Measurements from ENCODE around the gene ABCB8.

The ABCB8 gene

DNA sequence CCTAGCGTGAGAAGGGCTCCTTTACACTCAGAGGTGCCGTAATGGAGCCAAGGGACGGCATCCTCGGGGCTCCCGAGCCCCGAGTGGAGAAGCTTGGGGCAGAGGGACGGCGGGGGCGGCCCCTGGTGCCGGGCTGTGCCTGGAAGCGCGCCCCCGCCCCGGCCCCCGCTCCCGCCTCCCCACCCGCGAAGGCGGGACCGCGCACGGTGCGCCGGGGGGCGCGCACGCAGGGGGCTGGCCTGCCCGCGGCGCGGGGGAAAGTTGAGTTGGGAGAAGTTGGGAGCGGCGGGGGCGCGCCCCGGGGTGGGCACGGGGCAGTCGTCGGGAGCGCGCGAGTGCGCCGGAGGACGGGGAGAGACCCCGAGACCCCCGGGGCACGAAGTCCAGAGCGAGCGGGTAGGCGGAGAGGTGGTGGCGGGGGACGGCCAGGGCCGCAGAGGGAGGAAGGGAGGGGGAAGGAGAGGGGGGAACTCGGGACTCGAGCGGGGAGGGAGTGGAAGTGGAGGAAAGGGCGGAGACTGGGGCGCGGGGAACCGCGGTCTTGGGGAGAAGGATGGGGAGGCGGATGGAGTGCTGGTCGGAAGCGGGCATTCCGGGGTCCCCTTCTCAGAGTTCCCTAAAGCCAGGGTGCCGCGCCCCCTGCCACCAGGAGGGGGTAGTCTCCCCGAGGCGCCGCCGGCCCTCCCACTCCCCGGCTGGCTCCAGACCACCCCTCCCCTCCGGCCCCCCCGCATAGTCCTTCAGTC, 31.3 kb downstream of the ABCB8 start, which contains the start of gene SLC4A2:
SLC4A2 (plus strand) TSS at position 223 of the 746 bp plus-strand sequence. CDS start 2,399 bp downstream, outside the sequence.
- DNase-seq: peak; percentile 51 to 80

DNA sequence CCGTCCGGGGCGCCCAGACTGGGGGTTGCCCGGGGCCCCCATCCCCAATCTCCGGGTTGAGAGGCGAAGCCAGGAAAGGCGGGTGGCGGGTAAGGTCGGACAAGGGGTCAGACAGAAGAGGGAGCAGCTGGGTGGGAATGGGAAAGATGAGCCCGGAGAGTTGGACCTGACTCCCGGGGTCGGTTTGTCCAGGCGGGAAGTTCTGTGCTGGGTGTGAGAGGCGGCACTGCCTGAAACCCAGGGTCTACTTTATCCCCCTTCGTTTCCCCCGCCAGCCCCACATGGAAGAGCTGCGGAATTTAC, 31.8 kb downstream of the ABCB8 start:
- DNase-seq: no peak

DNA sequence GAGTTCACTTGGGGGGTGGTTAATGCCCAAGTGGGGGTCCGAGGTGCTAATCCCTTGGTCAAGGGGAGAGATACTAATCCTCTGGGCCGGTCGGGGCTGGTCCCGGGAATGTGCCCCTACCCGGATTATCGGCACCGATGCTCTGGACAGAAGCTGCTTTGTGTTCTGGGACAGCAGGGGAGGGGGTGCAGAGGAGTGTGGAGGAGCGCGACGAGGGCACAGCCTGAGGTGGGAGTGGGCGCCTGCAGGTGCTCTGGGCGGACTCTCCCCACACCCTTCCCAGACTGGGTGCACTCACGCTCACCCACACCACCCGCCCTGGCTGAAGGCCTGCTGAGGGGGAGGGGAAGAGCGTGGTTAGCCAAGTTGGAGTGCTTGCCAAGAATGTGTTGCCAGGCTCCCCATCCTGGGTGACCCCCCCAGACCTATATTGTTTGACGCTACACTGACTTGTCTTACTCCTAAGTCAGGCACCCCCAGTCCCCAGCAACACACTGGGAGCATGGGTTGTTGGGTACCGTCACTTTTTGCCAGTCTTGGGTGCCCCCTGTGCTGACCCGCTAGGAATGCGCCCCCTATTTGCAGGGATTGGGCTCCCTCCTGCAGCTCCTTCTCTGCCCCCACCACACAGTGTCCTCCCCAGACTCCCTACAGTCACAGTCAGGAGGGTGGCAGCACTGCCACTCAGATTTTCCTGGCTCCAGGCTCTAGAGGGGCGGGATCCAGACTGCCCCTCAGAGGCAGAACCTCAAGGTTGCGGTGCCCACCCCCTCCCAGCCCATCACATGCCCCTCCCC, 32.4 kb downstream of the ABCB8 start:
- DNase-seq: no peak

DNA sequence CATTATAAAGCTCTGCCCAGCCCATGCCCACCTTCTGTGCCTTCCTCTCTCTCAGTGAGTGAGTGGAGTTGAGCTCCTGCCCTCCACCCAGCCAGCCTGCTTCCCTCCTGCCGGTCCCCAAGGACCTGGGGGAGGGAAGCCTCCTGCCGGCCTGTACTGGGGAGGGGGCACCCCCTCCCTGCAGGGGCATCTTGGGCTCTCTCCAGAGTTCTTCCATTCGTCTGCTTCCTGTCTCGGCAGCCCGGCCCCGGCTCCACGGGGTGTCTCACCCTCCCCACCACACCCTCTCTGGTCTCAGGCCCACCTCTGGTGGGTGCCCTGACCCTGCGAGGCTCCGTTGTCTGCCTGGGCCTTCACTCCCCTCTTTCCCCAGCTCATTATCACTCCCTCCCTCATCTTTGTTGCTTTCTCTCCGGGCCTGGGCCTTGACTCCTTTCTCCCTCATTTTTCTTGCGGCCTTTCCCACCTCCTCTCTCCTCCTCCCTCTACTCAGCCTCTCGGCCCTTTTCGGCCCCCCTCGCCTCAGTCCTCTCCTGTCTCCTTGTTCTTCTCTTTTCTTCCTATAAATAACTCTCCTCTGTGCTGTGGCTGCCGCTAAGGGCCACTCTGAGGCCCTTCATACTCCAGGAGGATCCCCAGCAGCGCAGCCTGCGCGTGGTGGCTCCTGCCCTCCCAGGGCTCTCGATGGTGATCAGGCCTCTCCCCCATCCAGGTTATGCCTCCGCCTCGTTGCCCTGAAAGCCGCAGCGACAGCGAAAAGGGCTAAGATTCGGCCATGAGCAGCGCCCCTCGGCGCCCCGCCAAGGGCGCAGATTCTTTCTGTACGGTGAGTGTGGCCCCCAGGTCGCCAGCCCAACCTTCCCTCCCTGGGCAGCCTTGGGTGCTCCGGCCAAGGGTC, 33.2 kb downstream of the ABCB8 start:
- DNase-seq: no peak

DNA sequence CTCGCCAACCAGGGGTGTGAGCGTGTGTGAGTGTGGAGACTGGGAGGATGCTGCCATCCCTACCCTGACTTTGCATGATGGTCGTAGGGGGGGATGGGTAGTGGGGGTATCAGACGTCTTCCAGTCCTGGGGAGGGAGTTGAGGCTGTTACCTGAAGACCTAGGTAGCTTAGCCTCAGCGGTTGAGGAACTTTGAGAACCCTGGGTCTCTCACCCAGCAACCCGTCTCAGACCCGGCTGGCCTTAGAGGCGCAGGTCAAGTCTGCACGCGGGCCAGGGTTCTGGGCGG, 33.8 kb downstream of the ABCB8 start:
- no peak for DNase-seq

DNA sequence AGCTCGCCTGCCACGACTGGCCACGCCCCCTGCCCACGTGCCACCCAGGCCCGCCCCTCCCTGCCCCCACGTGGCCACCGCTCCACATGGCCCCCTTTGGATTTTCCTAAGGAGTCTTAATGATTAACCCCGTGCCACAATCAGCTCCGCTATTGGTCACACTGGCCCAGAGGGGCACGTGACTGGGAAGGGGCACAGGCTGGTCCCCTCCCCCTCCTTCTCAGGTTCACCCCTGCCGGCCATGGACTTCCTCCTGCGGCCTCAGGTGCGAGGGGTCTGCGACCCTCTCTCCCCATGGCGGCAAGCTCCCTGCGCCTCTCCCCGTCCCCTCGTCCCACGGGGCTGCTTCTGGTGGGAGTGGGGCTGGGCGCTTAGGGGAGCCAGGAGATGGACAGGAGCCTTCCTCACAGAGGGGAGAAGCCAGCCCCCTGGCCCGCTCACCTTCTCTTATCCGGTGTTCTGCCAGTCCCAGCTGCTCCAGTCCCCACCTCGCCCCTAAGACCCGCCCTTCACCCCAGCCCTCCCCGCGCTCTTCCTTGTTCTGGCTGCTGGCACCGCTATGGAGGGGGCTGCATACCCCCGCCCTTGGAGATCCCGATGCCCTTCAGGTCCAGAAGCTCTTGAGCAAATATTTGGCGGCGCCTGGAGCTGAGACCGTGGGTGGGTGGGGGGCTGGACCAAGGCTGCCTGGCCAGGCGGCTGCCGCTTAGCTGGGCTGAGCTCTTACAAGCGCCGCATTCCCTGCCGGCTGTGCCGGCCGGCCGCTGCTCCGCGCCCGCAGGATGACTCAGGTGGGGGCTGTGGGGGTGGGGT, 34.4 kb downstream of the ABCB8 start:
- no peak for DNase-seq

DNA sequence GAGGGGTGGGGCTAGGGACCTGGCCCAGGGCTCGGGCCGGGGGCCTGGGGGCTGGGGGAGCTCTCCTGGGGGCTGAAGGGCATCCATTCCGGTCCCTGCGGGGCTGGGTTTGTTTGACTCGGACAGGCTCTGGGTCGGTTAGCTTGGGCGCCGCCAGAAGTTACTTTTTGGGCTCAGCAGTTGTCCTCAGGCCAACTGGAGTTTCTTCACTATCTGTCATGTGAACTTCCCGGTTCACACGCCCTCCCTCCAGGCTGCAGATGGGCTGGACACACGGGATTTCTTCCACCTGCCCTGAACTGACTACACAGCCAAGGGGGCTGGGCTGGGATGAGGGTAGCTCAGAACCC, 34.9 kb downstream of the ABCB8 start:
- DNase-seq: no peak

DNA sequence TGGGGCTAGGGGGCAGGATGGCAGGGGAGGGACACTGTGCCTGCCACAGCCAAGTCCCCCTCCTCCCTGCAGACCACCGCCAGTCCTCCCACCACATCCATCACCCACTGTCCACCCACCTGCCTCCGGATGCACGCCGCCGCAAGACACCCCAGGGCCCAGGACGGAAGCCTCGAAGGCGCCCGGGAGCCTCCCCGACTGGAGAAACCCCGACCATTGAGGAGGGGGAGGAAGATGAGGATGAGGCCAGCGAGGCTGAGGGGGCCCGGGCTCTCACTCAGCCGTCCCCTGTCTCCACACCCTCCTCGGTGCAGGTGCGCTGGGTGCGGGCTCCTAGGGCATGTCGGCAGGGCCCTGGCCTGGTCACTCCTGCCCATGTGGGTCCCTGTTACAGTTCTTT, 36.2 kb downstream of the ABCB8 start:
- no peak for DNase-seq

DNA sequence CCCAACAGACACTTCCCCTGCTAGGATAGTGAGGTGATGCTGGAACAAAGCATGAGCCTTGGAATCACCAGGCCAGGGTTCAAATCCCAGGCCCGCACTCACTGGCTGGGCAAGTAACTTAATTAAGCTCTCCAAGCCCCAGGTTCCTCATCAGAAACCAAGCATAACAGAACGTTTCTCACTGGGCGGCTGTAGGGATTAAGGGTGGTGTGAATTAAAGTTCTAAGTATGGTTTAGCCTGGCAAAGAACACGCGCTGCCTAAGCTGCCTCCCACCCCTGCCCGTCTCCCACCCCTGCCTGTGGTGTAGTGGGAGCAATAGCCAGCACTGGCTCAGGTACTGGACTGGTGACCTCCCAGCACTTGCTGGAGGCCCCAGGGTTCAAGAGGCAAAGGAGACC, 36.7 kb downstream of the ABCB8 start:
- no peak for DNase-seq

DNA sequence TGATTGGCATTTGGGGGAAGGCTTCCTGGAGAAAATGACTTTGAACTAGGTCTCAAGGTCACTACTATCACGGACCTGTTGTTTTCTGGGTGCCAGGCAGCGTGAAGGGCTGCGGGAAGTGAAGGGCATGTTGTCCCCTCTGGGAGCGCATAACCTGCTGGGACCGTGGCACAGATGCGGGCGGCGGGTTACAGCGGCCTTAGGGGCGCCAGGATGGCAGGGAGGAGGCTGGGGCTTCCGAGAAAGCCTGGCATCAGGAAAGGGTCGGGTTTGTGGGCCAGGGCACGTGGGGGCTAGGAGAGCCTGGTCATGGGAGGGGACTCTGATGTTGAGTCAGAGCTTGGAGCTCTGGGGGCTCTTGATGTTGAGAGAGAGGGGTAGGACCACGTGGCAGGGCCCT, 37.3 kb downstream of the ABCB8 start:
- no peak for DNase-seq

DNA sequence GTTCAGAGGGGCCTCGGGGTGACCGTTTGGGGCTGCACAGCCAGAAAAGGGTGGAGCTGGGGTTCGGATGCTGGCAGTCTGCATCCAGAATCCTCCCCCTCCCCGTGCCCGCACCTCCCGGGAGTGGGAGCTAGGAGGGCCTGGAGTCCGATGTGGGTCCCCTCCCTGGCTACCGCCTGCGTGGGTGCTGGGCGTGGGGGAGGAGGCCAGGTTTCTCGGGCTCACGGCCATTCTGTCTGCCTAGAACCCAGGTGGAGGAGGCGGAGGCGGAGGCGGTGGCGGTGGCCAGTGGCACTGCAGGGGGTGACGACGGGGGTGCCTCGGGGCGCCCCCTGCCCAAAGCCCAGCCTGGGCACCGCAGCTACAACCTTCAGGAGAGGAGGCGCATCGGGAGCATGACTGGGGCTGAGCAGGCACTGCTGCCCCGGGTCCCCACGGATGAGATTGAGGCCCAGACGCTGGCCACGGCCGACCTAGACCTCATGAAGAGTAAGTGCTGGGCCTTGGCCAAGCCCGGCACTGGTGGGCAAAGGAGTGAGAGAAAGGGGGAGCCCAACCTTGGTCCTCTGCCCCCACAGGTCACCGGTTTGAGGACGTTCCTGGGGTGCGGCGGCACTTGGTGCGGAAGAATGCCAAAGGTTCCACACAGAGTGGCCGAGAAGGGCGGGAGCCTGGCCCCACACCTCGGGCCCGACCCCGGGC, 38.2 kb downstream of the ABCB8 start:
- no peak for DNase-seq

DNA sequence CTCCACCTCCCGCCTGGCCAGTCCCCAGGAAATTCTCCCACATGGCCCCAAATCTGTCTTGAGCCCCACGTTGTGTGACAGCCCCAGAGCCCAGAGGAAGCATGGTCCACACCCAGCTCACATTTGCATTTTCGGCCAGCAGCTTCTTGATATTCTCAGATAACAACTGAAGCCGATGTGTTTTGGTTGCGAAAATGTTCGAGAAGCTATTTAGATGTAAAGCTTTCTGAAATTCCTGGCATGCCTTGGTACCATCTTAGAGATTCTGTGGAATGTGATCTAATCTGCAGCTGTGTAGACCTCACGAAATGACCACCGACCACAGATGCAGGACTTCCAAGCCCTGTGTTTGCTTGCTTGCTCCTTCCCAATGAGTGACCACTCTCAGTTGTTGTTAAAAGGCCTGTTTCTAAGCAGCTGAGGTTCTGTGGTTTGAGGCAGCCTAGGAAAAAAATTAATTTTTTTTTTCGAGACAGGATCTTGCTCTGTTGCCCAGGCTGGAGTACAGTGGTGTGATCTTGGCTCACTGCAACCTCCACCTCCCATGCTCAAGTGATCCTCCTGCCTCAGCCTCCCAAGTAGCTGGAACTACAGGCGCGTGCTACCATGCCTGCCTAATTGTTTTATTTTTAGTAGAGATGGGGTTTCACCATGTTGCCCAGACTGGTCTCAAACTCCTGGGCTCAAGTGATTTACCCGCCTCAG, 40.0 kb downstream of the ABCB8 start:
- DNase-seq: no peak

DNA sequence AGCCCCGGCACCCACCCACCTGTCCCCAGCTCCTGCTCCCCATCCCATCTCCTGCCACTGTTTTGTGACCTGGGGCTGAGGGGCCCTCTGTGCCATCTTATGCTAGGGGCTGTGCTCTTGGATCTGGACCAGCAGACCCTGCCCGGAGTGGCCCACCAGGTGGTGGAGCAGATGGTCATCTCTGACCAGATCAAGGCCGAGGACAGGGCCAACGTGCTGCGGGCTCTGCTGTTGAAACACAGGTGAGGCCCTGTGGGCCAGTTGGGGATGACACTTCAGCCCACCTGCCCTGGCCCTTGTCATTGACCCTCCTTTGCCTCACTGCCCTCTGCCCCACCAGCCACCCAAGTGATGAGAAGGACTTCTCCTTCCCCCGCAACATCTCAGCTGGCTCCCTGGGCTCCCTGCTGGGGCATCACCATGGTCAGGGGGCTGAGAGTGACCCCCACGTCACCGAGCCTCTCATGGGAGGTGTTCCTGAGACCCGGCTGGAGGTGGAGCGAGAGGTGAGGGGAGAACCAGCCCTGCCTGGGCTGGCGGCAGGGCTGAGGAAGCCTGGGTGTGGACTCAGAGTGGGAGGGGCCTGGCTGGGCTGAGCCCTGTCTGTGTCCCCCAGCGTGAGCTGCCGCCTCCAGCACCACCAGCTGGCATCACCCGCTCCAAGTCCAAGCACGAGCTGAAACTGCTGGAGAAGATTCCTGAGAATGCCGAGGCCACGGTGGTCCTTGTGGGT, 41.8 kb downstream of the ABCB8 start:
- no peak for DNase-seq

DNA sequence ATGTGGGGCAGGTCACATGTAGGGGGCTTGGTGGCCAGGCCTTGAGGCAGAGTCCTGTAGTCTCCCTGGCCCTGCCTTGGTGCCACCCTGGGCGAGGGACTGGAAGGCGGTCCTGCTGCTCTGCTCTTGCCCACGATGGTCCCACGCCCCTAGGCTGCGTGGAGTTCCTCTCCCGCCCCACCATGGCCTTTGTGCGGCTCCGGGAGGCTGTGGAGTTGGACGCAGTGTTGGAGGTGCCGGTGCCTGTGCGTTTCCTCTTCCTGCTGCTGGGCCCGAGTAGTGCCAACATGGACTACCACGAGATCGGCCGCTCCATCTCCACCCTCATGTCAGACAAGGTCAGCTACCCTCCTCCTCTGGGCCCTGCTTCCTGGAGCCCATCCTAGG, 42.3 kb downstream of the ABCB8 start:
- no peak for DNase-seq

DNA sequence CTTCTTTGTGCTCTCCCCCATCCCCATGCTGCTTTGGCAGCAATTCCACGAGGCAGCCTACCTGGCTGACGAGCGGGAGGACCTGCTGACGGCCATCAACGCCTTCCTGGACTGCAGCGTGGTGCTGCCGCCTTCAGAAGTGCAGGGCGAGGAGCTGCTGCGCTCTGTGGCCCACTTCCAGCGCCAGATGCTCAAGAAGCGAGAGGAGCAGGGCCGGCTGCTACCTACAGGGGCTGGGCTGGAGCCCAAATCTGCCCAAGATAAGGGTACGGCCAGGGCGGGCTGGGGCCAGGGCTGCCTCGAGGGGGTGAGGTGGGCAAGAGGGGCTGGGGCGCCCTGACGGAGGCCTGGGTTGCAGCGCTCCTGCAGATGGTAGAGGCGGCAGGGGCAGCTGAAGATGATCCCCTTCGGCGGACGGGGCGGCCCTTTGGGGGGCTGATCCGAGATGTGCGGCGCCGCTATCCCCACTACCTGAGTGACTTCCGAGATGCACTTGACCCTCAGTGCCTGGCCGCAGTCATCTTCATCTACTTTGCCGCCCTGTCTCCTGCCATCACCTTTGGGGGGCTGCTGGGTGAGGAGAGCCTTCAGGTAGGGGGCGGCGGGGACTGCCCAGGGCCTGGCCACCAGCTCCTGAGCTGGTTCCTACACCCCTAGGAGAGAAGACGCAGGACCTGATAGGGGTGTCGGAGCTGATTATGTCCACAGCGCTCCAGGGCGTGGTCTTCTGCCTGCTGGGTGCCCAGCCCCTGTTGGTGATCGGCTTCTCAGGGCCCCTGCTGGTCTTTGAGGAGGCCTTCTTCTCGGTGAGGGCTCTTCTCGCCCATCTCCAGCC, 43.0 kb downstream of the ABCB8 start:
- no peak for DNase-seq

DNA sequence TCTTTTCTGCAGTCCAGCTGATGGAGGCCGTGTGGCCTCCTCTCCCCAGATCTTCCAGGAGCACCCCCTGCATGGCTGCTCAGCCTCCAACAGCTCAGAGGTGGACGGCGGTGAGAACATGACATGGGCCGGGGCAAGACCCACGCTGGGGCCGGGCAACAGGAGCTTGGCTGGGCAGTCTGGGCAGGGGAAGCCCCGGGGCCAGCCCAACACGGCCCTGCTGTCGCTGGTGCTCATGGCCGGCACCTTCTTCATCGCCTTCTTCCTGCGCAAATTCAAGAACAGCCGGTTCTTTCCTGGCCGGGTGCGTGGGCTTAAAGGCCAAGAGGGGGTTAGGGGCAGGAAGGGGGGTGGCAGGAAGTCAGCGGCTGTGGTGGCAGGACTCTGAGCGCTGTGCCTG, 45.7 kb downstream of the ABCB8 start:
- DNase-seq: no peak

DNA sequence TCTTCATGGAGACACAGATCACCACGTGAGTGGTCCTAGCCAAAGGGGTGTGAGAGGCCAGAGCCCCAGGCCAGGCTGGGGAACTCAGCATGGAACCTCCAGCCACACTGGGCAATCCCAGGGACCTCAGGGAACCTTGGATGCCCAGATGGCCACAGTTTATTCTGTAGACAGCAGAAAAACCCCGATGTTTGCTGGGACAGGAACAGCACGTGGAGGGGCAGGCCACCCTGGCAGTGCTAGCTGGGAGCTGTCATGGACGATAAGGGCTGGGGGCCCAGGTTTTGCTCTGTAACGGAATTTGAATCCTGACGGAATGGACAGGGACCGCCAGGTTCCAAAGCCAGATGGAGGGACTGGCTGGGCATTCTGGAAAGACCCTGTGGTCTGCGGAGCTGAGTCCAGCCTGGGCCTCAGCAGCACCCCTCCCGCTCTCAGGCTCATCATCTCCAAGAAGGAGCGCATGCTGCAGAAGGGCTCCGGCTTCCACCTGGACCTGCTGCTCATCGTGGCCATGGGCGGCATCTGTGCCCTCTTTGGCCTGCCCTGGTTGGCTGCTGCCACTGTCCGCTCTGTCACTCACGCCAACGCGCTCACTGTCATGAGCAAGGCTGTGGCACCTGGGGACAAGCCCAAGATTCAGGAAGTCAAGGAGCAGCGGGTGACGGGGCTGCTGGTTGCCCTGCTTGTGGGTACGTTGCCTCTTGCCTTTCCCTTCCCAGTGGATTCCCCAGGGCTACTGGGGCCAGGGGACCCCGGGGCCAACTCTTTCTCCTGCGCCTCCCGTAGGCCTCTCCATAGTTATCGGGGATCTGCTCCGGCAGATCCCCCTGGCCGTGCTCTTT, 46.8 kb downstream of the ABCB8 start:
- no peak for DNase-seq

DNA sequence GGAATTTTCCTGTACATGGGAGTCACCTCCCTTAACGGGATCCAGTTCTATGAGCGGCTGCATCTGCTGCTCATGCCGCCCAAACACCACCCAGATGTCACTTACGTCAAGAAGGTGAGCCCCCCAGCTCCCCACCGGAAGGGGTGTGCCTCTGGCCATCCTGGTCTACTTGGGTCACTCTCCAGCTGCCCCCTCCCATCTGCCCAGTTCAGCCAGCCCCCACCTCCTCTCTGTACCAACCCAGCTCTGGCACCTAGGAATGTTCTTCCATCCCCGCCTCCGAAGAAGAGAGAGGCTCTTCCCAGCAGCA, 47.4 kb downstream of the ABCB8 start:
- no peak for DNase-seq

DNA sequence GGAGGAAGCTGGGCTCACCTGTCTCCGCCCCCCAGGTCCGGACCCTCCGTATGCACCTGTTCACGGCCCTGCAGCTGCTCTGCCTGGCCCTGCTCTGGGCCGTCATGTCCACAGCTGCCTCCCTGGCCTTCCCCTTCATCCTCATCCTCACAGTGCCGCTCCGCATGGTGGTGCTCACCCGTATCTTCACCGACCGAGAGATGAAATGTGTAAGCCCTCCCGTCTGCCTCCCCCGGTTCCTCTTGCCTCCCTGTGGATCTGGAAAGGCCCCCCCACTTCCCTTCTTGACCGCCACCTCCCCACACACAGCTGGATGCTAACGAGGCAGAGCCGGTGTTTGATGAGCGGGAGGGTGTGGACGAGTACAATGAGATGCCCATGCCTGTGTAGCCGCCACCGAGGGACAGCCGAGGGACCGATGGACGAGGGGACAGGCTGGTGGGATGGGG, 47.8 kb downstream of the ABCB8 start:
- no peak for DNase-seq
